Raji (cell line): ENCODE measurements around the gene SPRTN.

Experiments used
- POLR2A ChIP-seq: IDR thresholded peaks from 2 replicates; pipeline ENCODE4 v1.6.1; 2011; ENCODE audit warnings: low read depth, low read length, control low read depth; ENCODE audit not compliant: insufficient read depth

SPRTN gene

DNA sequence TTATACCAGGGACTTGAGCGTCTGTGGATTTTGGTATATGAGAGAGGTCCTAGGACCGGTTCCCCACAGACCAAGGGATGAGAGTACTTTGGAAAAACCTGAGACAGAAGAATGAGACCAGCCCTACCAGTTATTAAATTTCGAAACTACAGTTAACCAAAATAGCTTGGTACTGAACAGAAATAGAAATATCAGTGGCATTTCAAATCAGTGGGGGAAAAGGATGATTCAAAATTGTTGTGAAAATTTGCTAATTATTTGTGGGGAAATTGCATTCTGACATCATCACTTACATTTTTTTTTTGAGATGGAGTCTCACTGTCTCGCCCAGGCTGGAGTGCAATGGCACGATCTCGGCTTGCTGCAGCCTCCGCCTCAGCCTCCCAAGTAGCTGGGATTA lies 8.6 kb upstream of the SPRTN start:
- TF ChIP-seq POLR2A = no peak

DNA sequence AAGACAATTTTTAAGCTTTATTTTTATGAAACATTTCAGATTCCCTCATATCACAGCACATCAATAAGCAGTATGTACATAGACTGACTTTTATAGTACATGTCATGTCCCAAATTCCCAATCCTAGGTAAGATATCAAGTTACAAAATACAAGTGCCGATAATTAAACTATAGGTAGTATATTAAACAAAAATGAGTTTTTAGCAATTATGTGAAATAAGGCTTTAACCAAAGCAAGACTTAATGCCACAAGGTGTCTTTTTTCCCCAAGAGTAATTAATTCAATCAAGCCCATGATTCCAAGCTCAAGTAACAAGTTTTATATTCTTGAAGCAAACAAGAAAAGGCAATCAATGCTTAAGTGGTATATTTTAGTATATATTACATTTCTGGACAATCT lies 5.3 kb upstream of the SPRTN start:
- TF ChIP-seq POLR2A = no peak

DNA sequence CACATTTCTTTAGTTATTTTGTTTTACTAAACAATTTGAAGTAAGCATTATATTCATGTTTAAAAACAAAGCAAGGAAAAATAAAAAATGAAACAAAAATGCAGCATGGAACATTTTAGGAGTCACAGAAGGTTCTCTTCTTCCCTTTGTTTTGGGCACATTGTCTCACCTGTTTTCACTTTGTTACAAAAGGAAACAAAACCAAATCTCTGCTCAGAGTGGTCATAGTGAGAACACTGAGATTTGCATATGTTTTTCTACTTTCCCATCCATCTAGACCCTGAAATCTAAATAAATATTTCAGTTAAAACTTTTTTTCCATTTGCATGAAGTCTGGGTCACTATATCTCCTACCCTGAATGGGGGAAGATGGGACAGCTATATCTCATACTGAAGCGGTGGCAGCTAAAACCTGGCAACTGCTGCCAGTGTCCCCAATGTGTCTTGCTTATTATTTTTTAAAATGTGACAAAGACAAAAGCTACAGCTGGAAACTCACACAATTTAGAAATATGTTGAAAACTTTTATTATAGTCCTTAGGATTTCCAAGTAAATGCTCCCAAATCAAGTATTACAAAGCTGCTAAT lies 3.9 kb upstream of the SPRTN start:
- TF ChIP-seq POLR2A = no peak

DNA sequence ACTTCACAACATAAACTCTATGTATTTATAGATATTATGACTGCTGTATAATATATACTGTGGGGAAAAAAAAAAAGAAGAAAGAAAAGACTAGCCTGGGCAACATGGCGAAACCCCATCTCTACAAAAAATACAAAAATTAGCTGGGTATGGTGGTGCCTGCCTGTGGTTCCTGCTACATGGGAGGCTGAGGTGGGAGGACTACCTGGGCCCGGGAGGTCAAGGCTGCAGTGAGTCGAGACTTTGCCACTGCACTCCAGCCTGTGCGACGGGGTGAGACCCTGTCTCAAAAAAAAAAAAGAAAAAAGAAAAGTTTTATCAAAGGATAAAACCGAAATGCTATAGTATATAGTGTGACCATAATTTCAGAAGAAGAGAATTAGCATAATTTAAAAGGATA lies 3.1 kb upstream of the SPRTN start:
- no peak for TF ChIP-seq POLR2A

DNA sequence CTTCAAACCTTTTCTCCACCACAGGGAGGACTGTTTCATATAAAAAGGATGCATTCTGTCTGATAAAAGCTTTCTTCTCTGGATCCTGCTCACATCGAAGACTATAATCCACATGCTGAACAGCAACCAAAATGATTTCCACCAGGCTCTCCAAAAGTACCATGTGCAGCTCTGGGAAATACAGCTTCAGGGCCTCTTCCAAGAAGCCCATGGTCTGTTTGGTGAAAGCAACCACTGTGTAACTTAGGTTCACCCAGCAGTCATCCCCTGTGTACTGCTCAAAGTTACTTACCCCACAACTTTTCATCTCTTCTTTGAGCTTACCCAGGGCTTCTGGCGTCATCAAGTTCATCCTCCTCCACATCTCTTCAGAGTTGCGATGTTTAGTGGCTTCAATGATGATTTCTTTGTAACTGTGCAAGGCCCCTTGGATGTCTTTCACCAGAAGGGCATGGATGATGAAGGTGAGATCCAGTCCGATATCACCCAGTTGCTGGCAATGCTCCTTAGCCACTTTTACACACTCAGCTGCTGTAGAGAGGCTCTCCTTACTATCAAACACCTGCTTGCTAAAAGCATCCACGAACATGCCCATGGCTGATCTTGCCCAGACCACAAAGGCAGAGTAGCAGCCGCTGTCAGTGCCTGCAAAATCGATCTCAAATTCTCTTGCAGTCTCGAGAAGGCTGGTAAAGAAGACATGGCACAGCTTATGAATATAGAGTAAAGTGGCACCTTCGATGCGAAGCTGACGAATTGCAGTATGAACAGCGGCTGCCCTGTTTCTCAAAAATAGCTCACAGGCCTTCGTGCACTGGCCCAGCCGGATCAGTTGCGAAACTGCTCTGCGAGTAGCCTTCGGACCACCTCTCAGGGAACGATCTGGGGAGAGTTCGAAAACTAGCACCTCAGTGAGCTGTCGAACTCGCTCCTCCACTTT lies 2.2 kb upstream of the SPRTN start:
- TF ChIP-seq POLR2A = no peak

DNA sequence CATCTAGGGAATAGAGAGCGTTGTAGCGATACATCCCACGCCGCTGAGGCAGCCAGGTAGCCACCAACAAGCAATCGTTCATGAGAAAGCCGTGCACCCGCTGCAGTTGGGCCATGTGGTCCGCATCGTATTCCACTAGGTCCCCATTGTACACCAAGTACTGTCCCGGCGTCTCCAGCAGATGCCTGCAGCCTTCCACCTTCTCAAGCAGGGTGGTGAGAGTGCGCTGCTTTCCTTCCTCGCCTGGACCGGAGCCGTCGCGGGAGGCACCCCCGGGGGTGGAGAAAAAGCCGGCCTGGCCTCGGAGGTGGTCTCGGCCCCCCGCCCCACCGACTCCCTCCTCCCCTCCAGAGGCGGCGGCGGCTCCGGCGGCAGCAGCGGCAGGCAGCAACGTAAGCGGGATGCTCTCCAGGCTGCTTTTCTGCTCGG lies 1.0 kb upstream of the SPRTN start:
- no peak for TF ChIP-seq POLR2A

DNA sequence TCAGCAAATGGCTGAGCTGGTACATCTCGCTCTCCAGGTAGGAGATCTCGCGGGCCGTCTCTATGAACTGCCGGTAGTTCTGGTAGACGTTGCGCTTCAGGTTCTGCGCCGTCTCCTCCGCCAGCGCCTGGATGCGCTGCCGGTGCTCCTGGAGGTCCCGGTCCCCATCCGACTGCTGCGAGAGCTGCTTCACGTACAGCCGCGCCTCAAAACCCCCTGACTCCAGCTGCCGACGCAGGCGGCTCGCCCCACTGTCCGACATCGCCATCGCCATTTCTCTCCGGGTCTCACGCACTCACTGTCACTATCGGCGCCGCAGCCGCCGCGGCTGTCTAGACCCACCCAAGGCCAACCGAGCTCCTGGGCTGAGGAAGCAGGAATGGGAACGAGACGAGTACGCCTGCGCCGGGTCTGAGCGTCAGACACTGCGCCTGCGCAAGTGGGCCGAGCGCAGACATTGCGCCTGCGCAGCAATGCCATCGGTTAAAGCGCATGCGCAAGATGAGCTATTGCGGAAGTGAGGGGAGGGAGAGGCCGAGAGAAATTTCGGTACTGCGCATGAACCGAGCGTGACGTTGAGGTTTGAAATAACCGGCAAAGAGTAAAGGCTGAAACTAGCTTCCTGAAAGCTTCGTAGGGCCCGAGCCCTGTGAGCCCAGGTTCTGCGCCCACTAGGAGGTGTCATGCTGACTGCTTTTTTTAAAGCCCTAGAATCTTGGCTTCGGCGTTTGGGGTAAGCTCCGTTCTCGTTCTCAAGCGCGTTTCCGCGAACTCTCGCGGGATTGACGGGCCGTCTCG lies 422 bp upstream of the SPRTN start, which contains the start of gene EXOC8:
Gene EXOC8, minus strand, starts transcription at position 381 of the 798 bp plus-strand sequence. Its CDS starts 107 bp downstream, at position 274.
- TF ChIP-seq POLR2A = peak; percentile 78

DNA sequence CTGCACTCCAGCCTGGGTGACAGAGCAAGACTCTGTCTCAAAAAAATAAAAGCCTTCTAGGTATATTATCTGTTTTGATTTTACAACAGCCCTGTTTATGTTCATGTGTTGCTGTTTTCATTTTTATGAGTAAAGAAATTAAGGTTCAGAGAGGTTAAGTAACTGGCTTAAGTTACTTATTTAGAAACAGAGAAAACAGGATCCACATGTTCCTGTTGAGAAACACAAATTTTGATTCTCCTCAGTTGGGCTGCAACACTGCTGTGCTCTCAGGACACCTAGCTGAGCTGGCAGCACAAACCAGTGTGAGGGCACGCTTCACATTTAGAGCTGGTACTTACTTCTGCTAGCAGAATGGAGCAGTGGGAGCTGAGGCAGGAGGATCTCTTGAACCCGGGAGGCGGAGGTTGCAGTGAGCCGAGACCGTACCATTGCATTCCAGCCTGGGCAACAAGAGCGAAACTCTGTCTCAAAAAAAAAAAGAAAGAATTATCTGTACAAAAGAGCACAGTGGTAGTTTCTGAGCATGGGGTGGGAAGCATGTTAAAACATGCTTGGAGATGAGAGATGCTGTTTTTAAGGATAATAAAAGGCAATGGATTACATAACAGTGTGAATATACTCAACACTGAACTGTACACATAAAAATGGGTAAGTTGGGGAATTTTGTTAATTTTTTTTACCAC lies 2.4 kb downstream of the SPRTN start:
- no peak for TF ChIP-seq POLR2A

DNA sequence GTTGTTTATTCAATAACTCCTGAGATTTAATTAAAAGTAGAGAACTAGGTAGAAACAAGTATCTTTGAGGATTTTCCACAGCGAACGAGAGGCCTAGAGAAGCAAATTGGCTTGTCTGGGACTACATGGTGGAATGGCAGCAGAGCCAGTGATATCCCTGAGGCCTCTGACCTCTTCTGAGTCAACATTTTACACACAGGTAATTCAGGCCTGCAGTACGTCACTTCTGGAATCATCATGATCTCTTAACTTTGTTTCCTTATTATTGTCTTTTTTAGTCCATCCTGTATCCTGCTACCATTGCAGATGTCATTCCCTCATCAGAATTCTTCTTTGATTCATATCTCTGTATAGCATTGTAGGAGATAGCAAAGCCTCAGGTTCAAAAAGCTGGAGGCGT lies 9.9 kb downstream of the SPRTN start:
- TF ChIP-seq POLR2A = no peak

DNA sequence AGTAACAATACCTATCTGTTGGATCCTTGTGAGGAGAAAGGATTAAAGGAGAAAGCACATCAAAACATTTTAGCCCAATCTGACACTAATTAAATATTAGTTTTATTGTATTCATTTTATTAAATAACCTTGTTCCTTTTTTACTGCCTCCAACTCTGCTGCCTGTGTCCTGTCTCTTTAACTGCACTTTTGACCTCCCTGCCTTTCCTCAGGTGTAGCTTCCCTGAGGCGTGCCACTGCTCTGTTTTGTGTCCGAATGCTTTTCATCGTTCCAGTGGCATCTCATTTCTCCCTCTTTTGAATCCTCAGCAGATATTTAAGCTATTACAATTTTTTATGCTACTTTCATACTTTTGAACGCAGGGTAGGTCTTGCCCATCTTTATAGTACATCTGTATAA lies 10.3 kb downstream of the SPRTN start:
- no peak for TF ChIP-seq POLR2A

DNA sequence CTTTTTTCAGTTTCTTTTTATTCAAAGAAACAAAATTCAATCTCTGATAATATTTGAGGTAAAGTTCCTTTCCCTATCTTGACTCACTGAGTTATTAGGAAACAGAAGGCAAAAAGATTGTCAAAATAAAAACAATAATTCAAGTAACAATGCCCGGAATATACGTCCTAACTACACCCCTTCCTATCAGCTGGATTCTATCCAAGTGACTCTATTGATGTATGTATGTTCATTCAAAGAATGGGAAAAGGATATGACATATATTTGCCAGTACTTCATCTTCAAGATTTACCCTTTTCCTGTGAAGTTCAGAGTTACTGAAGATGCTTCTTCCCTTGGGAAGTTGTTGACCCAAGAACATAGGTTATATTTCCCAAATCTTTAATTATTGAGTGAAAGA lies 13.7 kb downstream of the SPRTN start:
- TF ChIP-seq POLR2A = no peak

DNA sequence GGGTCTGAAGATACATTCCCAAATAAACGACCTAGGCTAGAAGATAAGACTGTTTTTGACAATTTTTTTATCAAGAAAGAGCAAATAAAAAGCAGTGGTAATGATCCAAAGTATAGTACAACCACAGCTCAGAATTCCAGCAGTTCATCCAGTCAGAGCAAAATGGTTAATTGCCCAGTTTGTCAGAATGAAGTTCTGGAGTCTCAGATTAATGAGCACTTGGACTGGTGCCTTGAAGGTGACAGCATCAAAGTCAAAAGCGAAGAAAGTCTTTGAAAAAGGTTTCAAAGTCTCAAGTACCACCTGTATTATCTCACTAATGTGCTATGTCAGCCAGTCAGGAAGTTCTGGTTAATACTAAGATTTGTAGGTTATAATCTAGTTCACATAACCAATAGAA lies 15.0 kb downstream of the SPRTN start:
- TF ChIP-seq POLR2A = no peak

DNA sequence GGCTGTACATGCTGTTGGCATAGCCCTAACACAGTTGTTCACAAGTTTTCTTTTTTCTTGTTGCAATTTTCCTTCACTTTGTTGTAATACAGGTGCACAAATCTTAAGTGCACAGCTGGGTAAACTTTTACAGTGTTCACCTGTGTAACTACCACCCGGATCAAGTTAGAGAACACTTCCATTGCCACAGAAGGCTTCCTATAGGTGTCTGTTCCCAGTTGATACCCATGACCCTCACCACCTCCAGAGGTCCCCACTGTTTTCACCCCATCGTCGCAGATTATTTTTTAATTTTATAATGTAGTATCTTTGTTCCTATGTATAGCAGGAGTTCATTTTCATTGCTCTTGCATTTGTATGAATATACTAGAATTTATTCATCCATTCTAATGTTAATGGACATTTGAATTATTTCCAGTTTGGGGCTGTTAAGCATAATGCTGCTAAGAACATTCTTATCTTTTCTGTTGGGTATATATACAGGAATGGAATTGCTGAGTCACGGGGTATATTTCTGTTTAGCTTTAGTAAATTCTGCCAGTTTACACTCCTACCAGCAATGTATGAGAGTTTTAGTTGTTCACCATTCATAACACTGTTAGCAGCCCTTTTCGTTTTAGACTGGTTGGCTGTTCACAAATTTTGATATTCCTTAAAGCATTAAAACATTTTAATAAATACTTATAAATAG lies 16.4 kb downstream of the SPRTN start:
- TF ChIP-seq POLR2A = no peak

DNA sequence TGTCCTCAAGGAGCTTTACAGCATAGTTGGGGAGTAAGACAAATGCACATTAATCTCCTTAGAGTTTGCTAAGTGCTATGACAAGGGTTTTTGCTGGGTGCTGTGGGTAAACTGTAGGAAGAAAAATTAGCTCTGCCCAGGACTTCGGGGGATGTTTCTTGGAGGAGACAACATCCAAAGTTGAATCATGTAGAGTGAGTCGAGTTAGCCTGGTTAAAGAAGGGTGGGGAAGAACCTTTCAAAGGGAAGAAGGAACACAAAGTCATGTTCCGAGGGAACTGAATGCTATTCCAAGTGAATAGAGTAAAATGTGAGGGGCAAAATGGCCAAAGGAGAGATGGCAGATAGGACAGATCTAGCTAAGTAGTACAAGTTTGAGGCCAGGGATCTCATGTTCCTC lies 17.1 kb downstream of the SPRTN start:
- no peak for TF ChIP-seq POLR2A

DNA sequence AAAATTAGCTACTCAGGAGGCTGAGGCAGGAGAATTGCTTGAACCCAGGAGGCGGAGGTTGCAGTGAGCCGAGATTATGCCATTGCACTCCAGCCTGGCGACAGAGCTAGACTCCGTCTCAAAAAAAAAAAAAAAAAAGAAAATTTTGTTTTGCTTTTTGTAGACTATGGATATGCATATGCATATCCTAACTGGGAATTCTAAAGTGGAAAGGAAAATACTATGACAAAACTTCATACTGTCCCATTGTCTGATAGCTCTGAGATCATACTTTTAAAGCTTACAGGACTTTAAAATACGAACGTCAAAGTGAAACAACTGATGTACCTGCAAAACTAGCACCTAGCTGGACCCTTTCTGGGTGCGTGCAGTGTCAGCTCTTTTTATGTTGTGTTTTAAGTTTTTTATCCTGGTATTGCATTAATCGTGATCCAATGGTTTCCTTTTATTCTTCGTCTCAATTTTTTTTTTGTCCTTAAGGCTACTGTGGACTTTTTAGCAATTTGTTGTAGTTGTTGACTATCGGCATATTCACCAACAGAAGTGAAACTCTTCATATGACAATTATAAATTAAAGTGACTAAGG lies 19.2 kb downstream of the SPRTN start:
- no peak for TF ChIP-seq POLR2A
